SK-N-SH treated with all-trans-retinoic acid at 6 μM for 48 hours (cell line): ENCODE measurements around the gene OBP2B.

Experiments used
- CREB5 ChIP-seq: fragments of 250-450 bp; sonication (Bioruptor Pico); IDR thresholded peaks from 2 replicates; pipeline ENCODE4 v1.5.1; 2020; ENCODE audit warnings: low read depth, mild to moderate bottlenecking, moderate library complexity
- ESRRG ChIP-seq: fragments of 250-450 bp; sonication (Bioruptor Pico); IDR thresholded peaks from 2 replicates; pipeline ENCODE4 v1.6.1; 2021; ENCODE audit warnings: mild to moderate bottlenecking
- OSR1 ChIP-seq: fragments of 250-450 bp; sonication (Bioruptor Pico); IDR thresholded peaks from 2 replicates; pipeline ENCODE4 v1.8.0; 2022; ENCODE audit warnings: moderate library complexity, mild to moderate bottlenecking, inconsistent platforms
- RARB ChIP-seq: fragments of 250-450 bp; sonication (Bioruptor Pico); IDR thresholded peaks from 2 replicates; pipeline ENCODE4 v1.8.0; 2021; ENCODE audit warnings: mild to moderate bottlenecking, moderate library complexity
- TOX ChIP-seq: fragments of 250-450 bp; sonication (Bioruptor Pico); IDR thresholded peaks from 2 replicates; pipeline ENCODE4 v1.8.0; 2021; ENCODE audit warnings: mild to moderate bottlenecking, moderate library complexity, borderline replicate concordance
- ZC3H10 ChIP-seq: fragments of 250-450 bp; sonication (Bioruptor Pico); IDR thresholded peaks from 2 replicates; pipeline ENCODE4 v1.5.1; 2021; ENCODE audit warnings: mild to moderate bottlenecking, moderate library complexity
- TF ChIP-seq, protein P1 (sequence below): fragments of 250-450 bp; sonication (Bioruptor Pico); IDR thresholded peaks from 2 replicates; pipeline ENCODE4 v1.8.0; 2020; ENCODE audit warnings: mild to moderate bottlenecking, moderate library complexity, borderline replicate concordance

DNA sequence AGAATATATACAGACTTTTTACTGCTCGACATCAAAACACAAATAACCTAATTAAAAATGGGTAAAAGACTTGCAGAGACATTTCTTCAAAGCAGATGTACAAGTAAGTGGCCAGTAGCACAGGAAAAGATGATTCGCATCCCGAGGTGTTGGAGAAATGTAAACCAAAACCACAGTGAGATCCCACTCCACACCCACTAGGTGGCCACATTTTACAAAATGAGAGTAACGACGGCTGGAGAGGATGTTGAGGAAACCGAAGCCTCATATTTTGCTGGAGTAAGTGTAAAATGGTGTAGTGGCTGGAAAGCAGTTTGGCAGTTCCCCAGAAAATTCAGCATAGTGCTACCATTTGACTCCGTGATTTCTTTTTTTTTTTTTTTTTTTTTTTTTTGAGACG, 24.1 kb downstream of the OBP2B start:
- TF ChIP-seq CREB5 (CRISPR knock-in tag) (no peak), TOX (no peak), RARB (CRISPR knock-in tag) (no peak), OSR1 (CRISPR knock-in tag) (no peak), ZC3H10 (CRISPR knock-in tag) (no peak), ESRRG (no peak)
- TF ChIP-seq, protein P1, sequence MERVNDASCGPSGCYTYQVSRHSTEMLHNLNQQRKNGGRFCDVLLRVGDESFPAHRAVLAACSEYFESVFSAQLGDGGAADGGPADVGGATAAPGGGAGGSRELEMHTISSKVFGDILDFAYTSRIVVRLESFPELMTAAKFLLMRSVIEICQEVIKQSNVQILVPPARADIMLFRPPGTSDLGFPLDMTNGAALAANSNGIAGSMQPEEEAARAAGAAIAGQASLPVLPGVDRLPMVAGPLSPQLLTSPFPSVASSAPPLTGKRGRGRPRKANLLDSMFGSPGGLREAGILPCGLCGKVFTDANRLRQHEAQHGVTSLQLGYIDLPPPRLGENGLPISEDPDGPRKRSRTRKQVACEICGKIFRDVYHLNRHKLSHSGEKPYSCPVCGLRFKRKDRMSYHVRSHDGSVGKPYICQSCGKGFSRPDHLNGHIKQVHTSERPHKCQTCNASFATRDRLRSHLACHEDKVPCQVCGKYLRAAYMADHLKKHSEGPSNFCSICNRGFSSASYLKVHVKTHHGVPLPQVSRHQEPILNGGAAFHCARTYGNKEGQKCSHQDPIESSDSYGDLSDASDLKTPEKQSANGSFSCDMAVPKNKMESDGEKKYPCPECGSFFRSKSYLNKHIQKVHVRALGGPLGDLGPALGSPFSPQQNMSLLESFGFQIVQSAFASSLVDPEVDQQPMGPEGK (CRISPR knock-in tag) = no peak
